SW 1271 (cell line): ENCODE data around the gene ERAL1.
A peak's percentile ranks its signal among the peaks of the same experiment; 100 is the strongest.
"Not testable (repeated sequence)": the region's sequence is repeated elsewhere in the genome, so short reads cannot be mapped to it uniquely, and the experiment has no call there.

Experiments used
- DNase-seq, 2 experiments: peaks; one replicate each; lab custom pipeline; 2025; lab: John Stamatoyannopoulos, UW

The ERAL1 gene

GRCh38 chr17:28879886-28880571 lies 25.2 kb downstream of the ERAL1 start:
- DNase-seq: no peak

GRCh38 chr17:28880572-28880945 lies 25.7 kb downstream of the ERAL1 start:
- no peak for DNase-seq

GRCh38 chr17:28881533-28882056 lies 26.8 kb downstream of the ERAL1 start:
- DNase-seq: no peak

GRCh38 chr17:28882154-28882895 lies 27.5 kb downstream of the ERAL1 start:
- DNase-seq: no peak

- DNase-seq: no peak
Observed at GRCh38 chr17:28883967-28884702, 29.3 kb downstream of the ERAL1 start.

- DNase-seq: no peak
Observed at GRCh38 chr17:28885363-28885762, 30.5 kb downstream of the ERAL1 start.

- no peak for DNase-seq
Observed at GRCh38 chr17:28885951-28886350, 31.1 kb downstream of the ERAL1 start.

- DNase-seq: no peak
Observed at GRCh38 chr17:28887871-28888471, 33.2 kb downstream of the ERAL1 start.

- DNase-seq: no peak
Observed at GRCh38 chr17:28888832-28889231, 34.0 kb downstream of the ERAL1 start.

GRCh38 chr17:28889996-28890395 lies 35.2 kb downstream of the ERAL1 start:
- DNase-seq: no peak

- DNase-seq: no peak
Observed at GRCh38 chr17:28891201-28891600, 36.4 kb downstream of the ERAL1 start.

GRCh38 chr17:28892024-28892423 lies 37.2 kb downstream of the ERAL1 start:
- no peak for DNase-seq

- DNase-seq: not testable (repeated sequence)
Observed at GRCh38 chr17:28893248-28894183, 38.7 kb downstream of the ERAL1 start.

- peak in 1 of 2 experiments; percentile 8 for DNase-seq
Observed at GRCh38 chr17:28895794-28896447, 41.1 kb downstream of the ERAL1 start.

- no peak for DNase-seq
Observed at GRCh38 chr17:28896491-28896883, 41.7 kb downstream of the ERAL1 start.

GRCh38 chr17:28896884-28897768 lies 42.3 kb downstream of the ERAL1 start, which contains the start of gene FLOT2:
Gene FLOT2 (minus strand): TSS chr17:28897733. CDS start chr17:28897574, 159 bp downstream.
- peak in 1 of 2 experiments; percentile 31 for DNase-seq

GRCh38 chr17:28897769-28898526 lies 43.1 kb downstream of the ERAL1 start:
- no peak for DNase-seq

- no peak for DNase-seq
Observed at GRCh38 chr17:28898527-28898955, 43.7 kb downstream of the ERAL1 start.
